Measurements from ENCODE around the gene ELOVL6. TPM values are rescaled to one million over a fixed set of nuclear protein-coding genes. Genes with fewer than 3 reads are reported as not detected.

The ELOVL6 gene
- total RNA-seq, 2 donors from 2014 or later = 1.3 to 1.6 TPM

DNA sequence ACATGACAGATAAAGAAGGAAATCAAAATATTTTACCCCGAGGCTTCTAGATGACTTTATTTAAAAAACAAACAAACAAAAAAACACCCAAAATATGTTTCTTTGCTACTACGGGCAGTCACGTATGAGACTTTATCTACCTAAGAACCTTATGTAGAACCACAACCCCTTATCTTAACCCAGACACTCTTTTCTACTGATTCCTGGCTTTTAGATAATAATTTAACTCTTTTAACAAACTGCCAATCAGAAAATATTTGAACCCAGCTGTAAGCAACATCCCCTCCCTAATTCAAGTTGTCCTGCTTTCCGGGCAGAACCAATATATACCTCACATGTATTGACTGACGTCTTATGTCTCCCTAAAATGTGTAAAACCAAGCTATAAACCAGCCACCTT lies 15.4 kb downstream of the ELOVL6 start:
- TF ChIP-seq POLR2A (IDR thresholded peaks at IDR 0.05) (no peak), POLR2AphosphoS5 (IDR thresholded peaks at IDR 0.05) (no peak)
- TF ChIP-seq, protein P1, sequence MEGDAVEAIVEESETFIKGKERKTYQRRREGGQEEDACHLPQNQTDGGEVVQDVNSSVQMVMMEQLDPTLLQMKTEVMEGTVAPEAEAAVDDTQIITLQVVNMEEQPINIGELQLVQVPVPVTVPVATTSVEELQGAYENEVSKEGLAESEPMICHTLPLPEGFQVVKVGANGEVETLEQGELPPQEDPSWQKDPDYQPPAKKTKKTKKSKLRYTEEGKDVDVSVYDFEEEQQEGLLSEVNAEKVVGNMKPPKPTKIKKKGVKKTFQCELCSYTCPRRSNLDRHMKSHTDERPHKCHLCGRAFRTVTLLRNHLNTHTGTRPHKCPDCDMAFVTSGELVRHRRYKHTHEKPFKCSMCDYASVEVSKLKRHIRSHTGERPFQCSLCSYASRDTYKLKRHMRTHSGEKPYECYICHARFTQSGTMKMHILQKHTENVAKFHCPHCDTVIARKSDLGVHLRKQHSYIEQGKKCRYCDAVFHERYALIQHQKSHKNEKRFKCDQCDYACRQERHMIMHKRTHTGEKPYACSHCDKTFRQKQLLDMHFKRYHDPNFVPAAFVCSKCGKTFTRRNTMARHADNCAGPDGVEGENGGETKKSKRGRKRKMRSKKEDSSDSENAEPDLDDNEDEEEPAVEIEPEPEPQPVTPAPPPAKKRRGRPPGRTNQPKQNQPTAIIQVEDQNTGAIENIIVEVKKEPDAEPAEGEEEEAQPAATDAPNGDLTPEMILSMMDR (IDR thresholded peaks at IDR 0.05) = no peak
- intact Hi-C loops (cut with DNase I) = no loop called here
- WGBS = 91% methylated on average over 5 of the region's 5 CpGs

DNA sequence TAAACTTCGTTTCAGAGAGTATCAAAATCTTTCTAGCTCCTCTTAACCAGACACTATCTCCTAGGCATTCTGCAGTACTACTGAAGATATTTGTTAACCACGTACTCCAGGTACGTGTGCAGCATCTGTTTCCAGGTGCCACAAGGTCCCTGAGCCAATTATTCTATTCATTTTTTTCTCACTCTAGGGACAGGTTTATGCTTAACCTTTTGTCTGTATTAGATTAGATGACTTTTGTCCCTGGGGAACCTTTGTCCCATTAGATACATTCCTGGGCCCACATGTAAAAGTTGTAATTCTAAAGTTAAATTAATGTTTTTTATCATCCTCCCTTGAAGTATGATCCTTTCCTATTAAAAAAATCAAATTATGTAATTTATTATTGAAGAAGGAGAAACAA lies 16.5 kb downstream of the ELOVL6 start:
- TF ChIP-seq, protein P1 (IDR thresholded peaks at IDR 0.05) = no peak
- no peak for TF ChIP-seq POLR2AphosphoS5 (IDR thresholded peaks at IDR 0.05)
- no peak for TF ChIP-seq POLR2A (IDR thresholded peaks at IDR 0.05)
- intact Hi-C loops (cut with DNase I) = no loop called here
- H3K9me3 ChIP-seq = no peaks in the 10 kb centered on the region
- no peak overlapping the region for H3K27ac ChIP-seq
- H3K4me1 ChIP-seq (replicated peaks) = no peaks in the 10 kb centered on the region
- no peak overlapping the region for H3K4me3 ChIP-seq
- no peaks in the 10 kb centered on the region for H3K27me3 ChIP-seq (replicated peaks; ENCODE audit: insufficient read depth)
- 79% methylated on average over 3 of the region's 3 CpGs for WGBS
- no peak for DNase-seq (ENCODE audit: low spot score)
- no peaks in the 10 kb centered on the region for H3K36me3 ChIP-seq

More for the DNA sequence above, 15.4 kb downstream of the ELOVL6 start:
- Histone ChIP-seq H3K36me3 (no peaks in the 10 kb centered on the region), H3K27ac (no peak overlapping the region), H3K4me3 (no peak overlapping the region), H3K27me3 (replicated peaks; ENCODE audit: insufficient read depth) (no peaks in the 10 kb centered on the region), H3K4me1 (replicated peaks) (no peaks in the 10 kb centered on the region), H3K9me3 (no peaks in the 10 kb centered on the region)
- DNase-seq (ENCODE audit: low spot score) = no peak

DNA sequence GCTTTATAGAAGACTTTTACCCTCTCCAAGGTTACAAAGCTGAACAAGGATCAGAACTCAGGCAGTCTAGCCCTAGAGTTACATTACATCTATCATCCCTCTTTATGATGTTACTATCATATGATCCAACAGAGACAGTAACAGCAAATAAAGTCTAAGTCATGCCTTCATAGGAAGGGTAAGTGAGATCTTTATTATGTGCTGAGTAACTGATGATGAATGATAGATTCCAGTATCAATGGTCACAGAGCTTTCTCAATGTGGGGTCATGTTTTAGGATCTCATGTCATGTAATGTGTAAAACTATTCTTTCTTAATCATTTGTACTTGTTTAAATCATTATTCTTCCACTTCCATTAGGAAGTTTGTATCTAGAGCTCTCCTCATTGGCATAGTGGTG lies 22.8 kb downstream of the ELOVL6 start:
- H3K27ac ChIP-seq = no peak overlapping the region
- H3K4me1 ChIP-seq (replicated peaks) = no peaks in the 10 kb centered on the region
- TF ChIP-seq, protein P1 (IDR thresholded peaks at IDR 0.05) = no peak
- TF ChIP-seq POLR2AphosphoS5 (IDR thresholded peaks at IDR 0.05) = no peak
- TF ChIP-seq POLR2A (IDR thresholded peaks at IDR 0.05) = no peak
- intact Hi-C loops (cut with DNase I) = no loop called here
- H3K4me3 ChIP-seq = no peak overlapping the region
- no peaks in the 10 kb centered on the region for H3K27me3 ChIP-seq (replicated peaks; ENCODE audit: insufficient read depth)
- H3K36me3 ChIP-seq = no peaks in the 10 kb centered on the region
- H3K9me3 ChIP-seq = no peaks in the 10 kb centered on the region
- no peak for DNase-seq (ENCODE audit: low spot score)

DNA sequence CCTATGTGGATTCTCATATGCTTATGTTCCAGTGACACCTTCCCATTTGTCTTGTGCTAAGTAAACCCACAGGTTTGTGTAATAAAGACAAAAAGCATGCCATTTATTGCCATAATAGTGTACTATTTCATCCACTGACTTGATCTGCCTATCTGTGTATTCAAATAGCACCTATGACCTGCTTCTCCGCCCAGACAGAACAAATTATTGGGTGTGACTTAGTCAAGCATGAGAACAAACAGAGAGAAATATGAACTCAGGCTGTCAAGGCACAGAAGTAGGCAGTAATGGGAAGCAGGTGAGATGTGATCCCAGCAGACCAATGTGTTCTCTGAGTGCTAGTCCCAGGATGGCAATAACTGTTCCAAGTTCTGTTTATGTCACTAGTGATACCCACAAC lies 25.4 kb downstream of the ELOVL6 start:
- TF ChIP-seq POLR2AphosphoS5 (IDR thresholded peaks at IDR 0.05) (no peak), POLR2A (IDR thresholded peaks at IDR 0.05) (no peak)
- TF ChIP-seq, protein P1 (IDR thresholded peaks at IDR 0.05) = no peak
- 83% methylated on average over 1 of the region's 1 CpG for WGBS
- intact Hi-C loops (cut with DNase I) = no loop called here
- Histone ChIP-seq H3K4me3 (no peak overlapping the region), H3K9me3 (no peaks in the 10 kb centered on the region), H3K36me3 (no peaks in the 10 kb centered on the region), H3K27me3 (replicated peaks; ENCODE audit: insufficient read depth) (no peaks in the 10 kb centered on the region), H3K27ac (no peak overlapping the region), H3K4me1 (replicated peaks) (no peaks in the 10 kb centered on the region)
- DNase-seq (ENCODE audit: low spot score) = no peak

DNA sequence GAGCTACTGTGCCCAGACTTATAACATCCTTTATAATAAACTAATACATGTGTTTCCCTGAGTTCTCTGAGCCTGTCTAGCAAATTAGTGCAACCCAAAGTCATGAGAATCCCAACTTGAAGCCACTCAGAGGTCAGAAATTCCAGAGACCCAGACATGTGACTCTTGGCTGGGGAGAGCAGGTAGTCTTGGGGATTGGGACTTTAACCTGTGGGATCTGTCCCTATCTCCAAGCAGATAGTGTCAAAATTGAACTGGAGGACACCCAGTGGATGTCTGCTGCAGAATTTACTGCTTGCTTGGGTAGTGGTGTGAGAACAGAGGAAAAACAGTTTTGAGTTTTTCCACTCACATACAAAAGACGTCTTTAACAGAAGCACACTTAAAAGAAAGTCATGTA lies 26.4 kb downstream of the ELOVL6 start:
- intact Hi-C loops (cut with DNase I) = no loop called here
- H3K9me3 ChIP-seq = no peaks in the 10 kb centered on the region
- TF ChIP-seq, protein P1 (IDR thresholded peaks at IDR 0.05) = no peak
- no peak for TF ChIP-seq POLR2AphosphoS5 (IDR thresholded peaks at IDR 0.05)
- no peak for TF ChIP-seq POLR2A (IDR thresholded peaks at IDR 0.05)
- DNase-seq (ENCODE audit: low spot score) = no peak
- H3K27ac ChIP-seq = no peak overlapping the region
- no peaks in the 10 kb centered on the region for H3K27me3 ChIP-seq (replicated peaks; ENCODE audit: insufficient read depth)
- H3K4me1 ChIP-seq (replicated peaks) = no peaks in the 10 kb centered on the region
- 81% methylated on average over 1 of the region's 1 CpG for WGBS
- H3K36me3 ChIP-seq = no peaks in the 10 kb centered on the region
- no peak overlapping the region for H3K4me3 ChIP-seq

Measured in prostate gland (tissue), 2 donors.